HG03097 (cell line): Measurements from ENCODE around the gene OCIAD2.
"Not testable (repeated sequence)": the region's sequence is repeated elsewhere in the genome, so short reads cannot be mapped to it uniquely, and the experiment has no call there.

Experiments used
- ATAC-seq: cut with Tn5 transposase; IDR thresholded peaks from one replicate; pipeline ENCODE4 v1.9.1; 2021; ENCODE audit not compliant: unreplicated experiment, low FRiP score

OCIAD2 gene

GRCh38 chr4:48906206-48907173 is at the start of gene OCIAD2:
Gene OCIAD2, minus strand, starts transcription at chr4:48906774. Its CDS starts 2,225 bp downstream, at chr4:48904549.
- ATAC-seq = peak; percentile 94

GRCh38 chr4:48954314-48954713 is 47.7 kb upstream of the OCIAD2 start:
- ATAC-seq = no peak

GRCh38 chr4:48949518-48950219 is 43.1 kb upstream of the OCIAD2 start:
- ATAC-seq = no peak

DNA sequence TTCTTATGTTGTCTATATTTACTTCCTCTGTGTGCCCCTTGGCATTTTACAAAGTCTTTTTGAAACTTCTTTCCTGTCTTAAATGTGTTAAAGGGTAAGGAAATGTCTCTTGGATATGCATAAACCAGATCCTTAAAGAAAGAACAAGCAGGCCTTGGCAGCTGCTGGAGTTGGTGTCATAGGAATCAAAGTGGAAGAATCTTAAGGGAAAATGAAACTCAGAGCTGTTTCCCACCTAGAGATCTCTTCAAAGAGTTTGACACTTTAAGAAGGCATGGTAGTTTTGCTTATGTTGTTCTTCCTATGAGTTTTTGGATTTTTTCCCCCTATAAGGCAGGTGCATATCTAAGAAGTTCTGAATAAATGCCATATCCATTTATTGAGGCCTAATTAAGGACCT is 42.5 kb upstream of the OCIAD2 start:
- ATAC-seq = no peak

DNA sequence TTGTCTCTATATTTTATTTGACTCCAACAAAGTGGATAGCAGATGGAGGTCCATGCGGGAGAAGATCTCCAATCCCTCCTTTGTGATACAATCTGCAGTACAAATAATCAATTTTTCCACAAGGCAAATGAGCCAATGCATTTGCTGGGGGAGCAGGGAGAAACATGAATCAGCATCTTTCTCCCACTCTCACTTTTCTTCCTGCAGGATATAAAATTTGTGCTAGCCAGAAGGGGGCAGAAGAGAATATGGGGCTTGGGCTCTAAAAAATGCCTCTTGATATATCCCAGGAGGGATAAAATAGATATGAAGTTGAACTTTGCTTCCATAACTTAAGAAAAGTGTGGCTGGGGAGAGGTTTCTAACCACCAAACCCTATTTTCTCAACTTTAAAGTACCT is 41.2 kb upstream of the OCIAD2 start:
- ATAC-seq = no peak

- ATAC-seq = no peak
These were observed 39.4 kb upstream of the OCIAD2 start for GRCh38 chr4:48945981-48946380.

GRCh38 chr4:48944756-48945241 is 38.2 kb upstream of the OCIAD2 start:
- ATAC-seq = no peak

GRCh38 chr4:48944252-48944651 is 37.7 kb upstream of the OCIAD2 start:
- no peak for ATAC-seq

DNA sequence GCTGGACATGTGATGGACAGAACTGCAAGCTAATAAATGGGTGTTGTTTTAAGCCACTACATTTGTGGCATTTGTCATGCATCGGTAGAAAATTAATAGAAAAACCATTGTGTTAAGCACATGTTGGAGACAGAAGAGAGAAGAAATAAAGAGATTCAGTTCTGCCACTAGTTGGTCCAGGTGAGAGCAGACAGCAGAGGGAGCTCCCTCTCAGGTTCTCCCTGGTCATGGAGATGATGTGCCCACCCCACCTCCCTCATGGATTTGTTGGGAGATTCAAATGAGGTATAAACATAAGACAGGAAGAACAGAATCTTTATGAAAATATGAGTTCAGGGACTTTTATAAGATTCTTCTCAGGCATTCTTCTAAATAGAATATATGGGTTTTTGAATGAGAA is 36.8 kb upstream of the OCIAD2 start:
- no peak for ATAC-seq

DNA sequence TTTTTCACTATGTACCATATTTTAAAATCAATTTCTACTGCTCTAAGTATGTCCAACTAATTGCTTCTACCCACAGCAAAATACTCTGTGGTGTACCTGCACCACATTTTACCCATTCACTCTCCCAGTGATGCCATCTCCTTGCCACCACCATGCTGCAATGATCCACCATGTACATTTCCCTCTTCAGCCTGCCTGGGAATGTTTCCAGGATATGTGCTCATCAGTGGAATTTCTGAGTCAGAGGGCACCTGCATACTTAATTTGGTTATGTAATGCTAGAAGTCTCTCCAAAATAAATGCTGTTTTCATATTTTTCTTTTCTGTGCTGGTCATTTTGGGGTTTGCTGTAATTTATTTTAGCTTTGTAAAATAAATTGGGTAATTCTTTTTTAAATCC is 33.2 kb upstream of the OCIAD2 start:
- ATAC-seq = no peak

DNA sequence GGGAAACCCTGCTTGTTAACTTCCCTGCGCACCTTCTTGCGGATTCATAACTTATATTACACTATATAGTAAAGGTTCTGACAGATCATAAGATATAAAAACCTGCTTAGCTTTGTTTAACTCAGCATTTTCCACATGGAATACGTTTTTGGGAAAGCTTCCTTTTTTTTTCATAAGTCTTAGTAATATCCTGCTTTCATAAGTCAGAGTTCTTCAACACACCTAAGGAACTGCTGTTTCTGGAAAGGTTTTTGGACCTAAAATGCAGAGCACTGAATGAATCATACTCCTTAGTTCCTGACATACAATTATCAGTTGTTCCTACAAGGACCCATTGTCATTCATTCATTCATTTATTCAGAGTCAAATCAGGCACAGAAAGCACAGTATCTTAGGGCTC is 32.3 kb upstream of the OCIAD2 start:
- no peak for ATAC-seq

GRCh38 chr4:48937033-48937432 is 30.5 kb upstream of the OCIAD2 start:
- ATAC-seq = no peak

DNA sequence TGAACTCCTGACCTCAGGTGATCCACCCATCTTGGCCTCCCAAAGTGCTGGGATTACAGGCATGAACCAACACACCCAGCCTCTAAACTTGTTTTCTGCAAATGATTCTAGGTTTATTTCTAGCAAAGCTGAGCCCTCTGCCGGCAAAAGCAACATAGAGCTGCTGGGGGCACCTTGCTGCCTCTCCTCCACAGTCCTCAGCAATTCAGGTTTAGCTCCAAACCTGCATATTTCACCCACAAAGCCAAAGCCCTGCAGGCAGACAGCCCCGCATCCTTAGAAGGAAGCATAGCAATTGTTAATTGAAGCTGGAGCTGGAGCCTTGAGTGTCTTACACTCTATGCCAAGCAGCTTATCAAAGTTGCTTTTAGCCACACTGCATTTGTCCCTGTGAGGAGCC is 24.9 kb upstream of the OCIAD2 start:
- no peak for ATAC-seq

DNA sequence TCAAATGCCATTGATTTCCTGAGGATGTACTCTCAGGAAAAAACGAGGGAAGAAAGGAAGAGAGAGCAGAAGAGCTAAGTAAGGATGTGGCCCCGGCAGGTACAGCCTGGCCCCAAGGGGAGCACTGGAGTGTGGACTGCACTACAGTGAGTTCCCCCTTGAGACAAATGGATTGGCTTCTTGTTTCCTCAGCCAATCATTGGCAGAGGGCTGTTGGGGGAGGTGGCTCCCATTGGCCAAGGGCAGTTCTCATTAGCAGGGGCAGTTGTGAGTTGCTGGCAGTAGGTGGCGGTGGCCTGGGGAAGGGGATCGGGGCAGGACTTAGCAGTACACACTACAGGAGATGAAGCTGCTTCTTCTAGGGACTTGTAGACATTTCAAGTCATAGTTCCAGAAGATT is 24.1 kb upstream of the OCIAD2 start:
- ATAC-seq = no peak

- no peak for ATAC-seq
These were observed 17.8 kb upstream of the OCIAD2 start for GRCh38 chr4:48924416-48924815.

DNA sequence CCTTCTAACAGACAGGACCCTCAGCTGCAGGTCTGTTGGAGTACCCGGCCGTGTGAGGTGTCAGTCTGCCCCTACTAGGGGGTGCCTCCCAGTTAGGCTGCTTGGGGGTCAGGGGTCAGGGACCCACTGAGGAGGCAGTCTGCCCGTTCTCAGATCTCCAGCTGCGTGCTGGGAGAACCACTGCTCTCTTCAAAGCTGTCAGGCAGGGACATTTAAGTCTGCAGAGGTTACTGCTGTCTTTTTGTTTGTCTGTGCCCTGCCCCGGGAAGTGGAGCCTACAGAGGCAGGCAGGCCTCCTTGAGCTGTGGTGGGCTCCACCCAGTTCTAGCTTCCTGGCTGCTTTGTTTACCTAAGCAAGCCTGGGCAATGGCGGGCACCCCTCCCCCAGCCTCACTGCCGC is 16.5 kb upstream of the OCIAD2 start:
- ATAC-seq = not testable (repeated sequence)

DNA sequence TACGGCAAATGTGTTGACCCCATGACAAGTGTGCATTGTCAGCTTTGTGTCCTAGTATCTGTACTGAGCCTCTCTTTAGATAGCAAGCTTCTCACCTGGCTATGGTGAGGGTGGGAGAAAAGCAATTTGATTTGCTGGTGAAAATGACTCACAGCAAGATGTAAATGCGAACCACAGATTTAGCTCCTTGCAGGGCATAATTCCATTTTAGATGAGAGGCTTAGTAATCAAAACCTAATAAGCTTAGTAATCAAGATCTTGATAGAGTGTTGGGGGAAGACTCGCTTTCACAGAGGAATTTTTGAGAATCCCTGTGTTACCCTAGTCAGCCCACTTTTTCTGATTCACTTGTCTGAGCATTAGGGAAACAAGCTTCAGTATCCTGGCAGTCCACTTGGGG is 7.7 kb upstream of the OCIAD2 start:
- ATAC-seq = no peak

DNA sequence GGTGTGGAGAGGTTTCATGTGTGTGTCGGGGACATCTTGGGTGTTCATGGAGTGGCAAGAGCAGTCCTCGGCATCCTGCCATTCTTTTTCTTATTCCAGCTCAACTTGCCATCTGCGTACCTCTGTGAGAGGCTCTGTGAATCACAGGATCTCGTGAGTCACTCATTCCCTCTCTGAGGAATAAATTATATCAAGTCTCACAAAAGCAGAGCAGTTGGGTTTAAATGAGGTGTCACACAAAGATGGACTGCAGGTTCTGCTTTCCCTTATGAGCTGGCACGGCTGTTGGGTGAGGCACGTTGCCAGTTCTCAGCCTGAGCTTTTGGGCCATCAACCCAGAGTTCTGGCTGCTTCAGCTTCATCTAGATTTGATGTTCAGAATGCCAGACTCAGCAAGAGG is 6.8 kb upstream of the OCIAD2 start:
- no peak for ATAC-seq

GRCh38 chr4:48912349-48912748 is 5.8 kb upstream of the OCIAD2 start:
- no peak for ATAC-seq

DNA sequence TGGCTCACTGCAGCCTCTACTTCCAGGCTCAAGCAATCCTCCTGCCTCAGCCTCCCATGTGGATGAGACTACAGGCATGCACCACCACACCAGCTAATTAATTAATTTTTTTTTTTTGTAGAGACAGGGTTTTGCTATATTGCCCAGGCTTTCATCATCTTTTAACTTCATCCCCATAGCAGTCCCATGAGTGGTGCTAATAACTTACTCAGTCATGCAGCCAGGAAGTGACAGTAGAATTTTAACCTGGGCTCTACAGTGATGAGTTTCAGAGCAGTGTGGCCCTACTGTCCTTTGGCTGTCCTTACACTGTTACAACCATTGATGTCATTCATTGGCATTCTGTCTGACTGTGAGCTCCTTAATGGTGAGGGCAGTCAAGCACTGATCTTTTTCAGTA is 3.9 kb upstream of the OCIAD2 start:
- ATAC-seq = peak; percentile 50

GRCh38 chr4:48909697-48910096 is 3.1 kb upstream of the OCIAD2 start:
- ATAC-seq = no peak

DNA sequence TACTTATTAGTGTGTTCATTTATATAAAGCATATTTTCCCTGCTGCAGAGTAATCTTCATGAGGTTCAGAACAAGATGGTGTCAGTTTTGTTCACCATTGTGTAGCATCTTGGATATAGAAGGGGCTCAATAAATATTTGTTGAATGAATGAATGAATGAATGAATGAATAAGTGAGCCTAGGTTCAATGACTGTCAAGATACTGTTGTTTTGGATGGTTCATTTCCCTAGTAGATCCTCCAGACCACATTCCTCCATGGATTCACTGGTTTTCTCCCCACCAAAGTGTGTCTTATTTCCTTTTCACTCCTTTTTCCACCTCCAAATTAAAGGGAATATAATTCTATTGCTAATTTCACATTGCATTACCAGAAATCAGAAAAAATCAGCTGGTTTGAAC is 2.1 kb upstream of the OCIAD2 start:
- no peak for ATAC-seq
